OCI-LY3 (cell line): ENCODE measurements around the gene FLII.

Experiments used
- EZH2phosphoT487 ChIP-seq: fragments of 200-600 bp; shearing (Covaris generic); IDR thresholded peaks from 2 replicates; pipeline ENCODE4 v1.6.1; 2018; ENCODE audit warnings: antibody characterized with exemption, mixed run types, low read depth
- TF ChIP-seq, protein P1 (sequence below): fragments of 200-600, 300-600 bp; sonication (generic); IDR thresholded peaks from 2 replicates; pipeline ENCODE4 v1.5.1; 2014; ENCODE audit warnings: antibody characterized with exemption, low read length, low read depth

GRCh38 chr17:18270046-18270931, 11.8 kb upstream of the FLII start:
- TF ChIP-seq, protein P1, sequence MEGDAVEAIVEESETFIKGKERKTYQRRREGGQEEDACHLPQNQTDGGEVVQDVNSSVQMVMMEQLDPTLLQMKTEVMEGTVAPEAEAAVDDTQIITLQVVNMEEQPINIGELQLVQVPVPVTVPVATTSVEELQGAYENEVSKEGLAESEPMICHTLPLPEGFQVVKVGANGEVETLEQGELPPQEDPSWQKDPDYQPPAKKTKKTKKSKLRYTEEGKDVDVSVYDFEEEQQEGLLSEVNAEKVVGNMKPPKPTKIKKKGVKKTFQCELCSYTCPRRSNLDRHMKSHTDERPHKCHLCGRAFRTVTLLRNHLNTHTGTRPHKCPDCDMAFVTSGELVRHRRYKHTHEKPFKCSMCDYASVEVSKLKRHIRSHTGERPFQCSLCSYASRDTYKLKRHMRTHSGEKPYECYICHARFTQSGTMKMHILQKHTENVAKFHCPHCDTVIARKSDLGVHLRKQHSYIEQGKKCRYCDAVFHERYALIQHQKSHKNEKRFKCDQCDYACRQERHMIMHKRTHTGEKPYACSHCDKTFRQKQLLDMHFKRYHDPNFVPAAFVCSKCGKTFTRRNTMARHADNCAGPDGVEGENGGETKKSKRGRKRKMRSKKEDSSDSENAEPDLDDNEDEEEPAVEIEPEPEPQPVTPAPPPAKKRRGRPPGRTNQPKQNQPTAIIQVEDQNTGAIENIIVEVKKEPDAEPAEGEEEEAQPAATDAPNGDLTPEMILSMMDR, result no peak
- no peak for TF ChIP-seq EZH2phosphoT487
